Astrocyte (in vitro differentiated cells and primary cell): Measurements from ENCODE around the gene KIAA0040. TPM values are rescaled to one million over a fixed set of nuclear protein-coding genes. Genes with fewer than 3 reads are reported as not detected.

ENCODE experiments used
- DNase-seq: peaks from one replicate; pipeline ENCODE4 v3.0.0-alpha.2; 2010; ENCODE audit warnings: low read depth
- FAIRE-seq: peaks from 2 replicates; lab custom pipeline; 2011; peaks lifted over from hg19 to GRCh38; lab: Jason Lieb, UNC
- H2AFZ ChIP-seq: 2 replicates; pipeline ENCODE4 v1.6.0; 2012; ENCODE audit warnings: low read depth, low read length, inconsistent platforms
- H3K27ac ChIP-seq: 2 replicates; pipeline ENCODE4 v1.5.1; 2011; ENCODE audit warnings: low read depth, low read length, inconsistent platforms
- H3K27me3 ChIP-seq: 2 replicates; pipeline ENCODE4 v1.6.0; 2011; ENCODE audit warnings: low read length, inconsistent platforms; ENCODE audit not compliant: insufficient read depth
- H3K36me3 ChIP-seq: 2 replicates; pipeline ENCODE4 v1.5.1; 2011; ENCODE audit warnings: low read length, inconsistent platforms; ENCODE audit not compliant: insufficient read depth
- H3K4me1 ChIP-seq: 2 replicates; pipeline ENCODE4 v1.5.1; 2011; ENCODE audit warnings: low read length, inconsistent platforms; ENCODE audit not compliant: insufficient read depth
- H3K4me2 ChIP-seq: 2 replicates; pipeline ENCODE4 v1.6.0; 2012; ENCODE audit warnings: low read length, inconsistent platforms
- H3K4me3 ChIP-seq: 2 replicates; pipeline ENCODE4 v1.5.1; 2011; ENCODE audit warnings: low read depth, mild to moderate bottlenecking, low read length, inconsistent platforms; ENCODE audit not compliant: insufficient read depth
- H3K79me2 ChIP-seq: 2 replicates; pipeline ENCODE4 v1.6.0; 2012; ENCODE audit warnings: mild to moderate bottlenecking, low read length, inconsistent platforms; ENCODE audit not compliant: insufficient read depth
- H3K9ac ChIP-seq: 2 replicates; pipeline ENCODE4 v1.6.0; 2012; ENCODE audit warnings: mild to moderate bottlenecking, low read length, inconsistent platforms
- H3K9me3 ChIP-seq: 2 replicates; pipeline ENCODE4 v1.5.1; 2012; ENCODE audit warnings: low read depth, mild to moderate bottlenecking, low read length, inconsistent platforms; ENCODE audit not compliant: insufficient read depth
- H4K20me1 ChIP-seq: 2 replicates; pipeline ENCODE4 v1.6.0; 2012; ENCODE audit warnings: low read length, inconsistent platforms; ENCODE audit not compliant: insufficient read depth
- H3K27ac Mint-ChIP-seq: one replicate; pipeline ENCODE4 v1.8.0; 2021; ENCODE audit warnings: mild to moderate bottlenecking, mixed read lengths; ENCODE audit not compliant: unreplicated experiment
- H3K27me3 Mint-ChIP-seq: one replicate; pipeline ENCODE4 v1.8.0; 2021; ENCODE audit warnings: low read depth, mixed read lengths; ENCODE audit not compliant: unreplicated experiment
- H3K36me3 Mint-ChIP-seq: one replicate; pipeline ENCODE4 v1.8.0; 2021; ENCODE audit warnings: low read depth, mixed read lengths; ENCODE audit not compliant: unreplicated experiment
- H3K4me1 Mint-ChIP-seq: one replicate; pipeline ENCODE4 v1.8.0; 2021; ENCODE audit warnings: low read depth, mixed read lengths; ENCODE audit not compliant: unreplicated experiment
- H3K4me3 Mint-ChIP-seq: one replicate; pipeline ENCODE4 v1.8.0; 2021; ENCODE audit warnings: mild to moderate bottlenecking, moderate library complexity, mixed read lengths; ENCODE audit not compliant: unreplicated experiment
- H3K9me3 Mint-ChIP-seq: one replicate; pipeline ENCODE4 v1.8.0; 2021; ENCODE audit warnings: mild to moderate bottlenecking, mixed read lengths; ENCODE audit not compliant: unreplicated experiment
- EZH2 ChIP-seq: IDR thresholded peaks from 2 replicates; pipeline ENCODE4 v1.6.1; 2012; ENCODE audit warnings: mild to moderate bottlenecking, low read length, inconsistent platforms; ENCODE audit not compliant: insufficient read depth
- total RNA-seq: library from RNA; stranded (reverse); gene quantifications from 2 replicates; pipeline ENCODE4 v1.2.1, GENCODE V29; 2021
- TF ChIP-seq, protein P1 (sequence below): IDR thresholded peaks from 2 replicates; pipeline ENCODE4 v1.5.1; 2011; ENCODE audit warnings: low read depth, mild to moderate bottlenecking, inconsistent platforms, low read length, moderate library complexity; ENCODE audit not compliant: insufficient read depth

The KIAA0040 gene
- total RNA-seq, 1 donor from 2014 or later, result 5.0 TPM

DNA sequence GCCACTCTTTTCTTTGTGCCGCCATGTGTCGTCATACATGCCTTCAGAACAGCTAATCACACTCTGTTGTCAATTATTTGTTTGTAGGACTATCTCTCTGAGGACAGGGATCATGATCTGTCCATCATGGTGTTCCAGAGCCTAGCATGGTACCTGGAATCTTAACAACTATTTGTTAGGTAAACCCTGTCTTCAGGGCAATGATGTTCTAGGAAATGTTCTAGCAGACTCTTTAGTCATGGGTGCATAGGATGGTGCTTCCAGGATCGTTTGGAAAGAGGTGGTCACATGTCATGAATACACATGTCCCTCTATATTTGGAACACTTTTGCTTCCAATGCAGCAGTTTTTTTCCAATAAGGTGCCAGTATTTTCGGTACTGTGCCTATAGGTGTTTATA lies 18.2 kb upstream of the KIAA0040 start:
- no peaks in the 10 kb centered on the region for H3K27me3 Mint-ChIP-seq
- H3K4me2 ChIP-seq, result no peak overlapping the region
- no peak overlapping the region for H3K4me3 Mint-ChIP-seq
- no peaks in the 10 kb centered on the region for H3K36me3 ChIP-seq
- no peak overlapping the region for H3K27ac ChIP-seq
- no peaks in the 10 kb centered on the region for H3K4me1 ChIP-seq
- no peak overlapping the region for H3K4me3 ChIP-seq
- H3K36me3 Mint-ChIP-seq, result no peaks in the 10 kb centered on the region
- H3K9ac ChIP-seq, result no peak overlapping the region
- H3K79me2 ChIP-seq, result no peaks in the 10 kb centered on the region
- FAIRE-seq (no peak), DNase-seq (no peak)
- no peaks in the 10 kb centered on the region for H3K27me3 ChIP-seq
- H3K9me3 Mint-ChIP-seq, result peaks cover 3% of the 10 kb centered on the region
- no peaks in the 10 kb centered on the region for H4K20me1 ChIP-seq
- no peak for TF ChIP-seq EZH2
- TF ChIP-seq, protein P1, sequence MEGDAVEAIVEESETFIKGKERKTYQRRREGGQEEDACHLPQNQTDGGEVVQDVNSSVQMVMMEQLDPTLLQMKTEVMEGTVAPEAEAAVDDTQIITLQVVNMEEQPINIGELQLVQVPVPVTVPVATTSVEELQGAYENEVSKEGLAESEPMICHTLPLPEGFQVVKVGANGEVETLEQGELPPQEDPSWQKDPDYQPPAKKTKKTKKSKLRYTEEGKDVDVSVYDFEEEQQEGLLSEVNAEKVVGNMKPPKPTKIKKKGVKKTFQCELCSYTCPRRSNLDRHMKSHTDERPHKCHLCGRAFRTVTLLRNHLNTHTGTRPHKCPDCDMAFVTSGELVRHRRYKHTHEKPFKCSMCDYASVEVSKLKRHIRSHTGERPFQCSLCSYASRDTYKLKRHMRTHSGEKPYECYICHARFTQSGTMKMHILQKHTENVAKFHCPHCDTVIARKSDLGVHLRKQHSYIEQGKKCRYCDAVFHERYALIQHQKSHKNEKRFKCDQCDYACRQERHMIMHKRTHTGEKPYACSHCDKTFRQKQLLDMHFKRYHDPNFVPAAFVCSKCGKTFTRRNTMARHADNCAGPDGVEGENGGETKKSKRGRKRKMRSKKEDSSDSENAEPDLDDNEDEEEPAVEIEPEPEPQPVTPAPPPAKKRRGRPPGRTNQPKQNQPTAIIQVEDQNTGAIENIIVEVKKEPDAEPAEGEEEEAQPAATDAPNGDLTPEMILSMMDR, result no peak
- H3K4me1 Mint-ChIP-seq, result no peaks in the 10 kb centered on the region
- H3K27ac Mint-ChIP-seq, result no peak overlapping the region
- H3K9me3 ChIP-seq, result peaks cover 2% of the 10 kb centered on the region
- H2AFZ ChIP-seq, result no peak overlapping the region

DNA sequence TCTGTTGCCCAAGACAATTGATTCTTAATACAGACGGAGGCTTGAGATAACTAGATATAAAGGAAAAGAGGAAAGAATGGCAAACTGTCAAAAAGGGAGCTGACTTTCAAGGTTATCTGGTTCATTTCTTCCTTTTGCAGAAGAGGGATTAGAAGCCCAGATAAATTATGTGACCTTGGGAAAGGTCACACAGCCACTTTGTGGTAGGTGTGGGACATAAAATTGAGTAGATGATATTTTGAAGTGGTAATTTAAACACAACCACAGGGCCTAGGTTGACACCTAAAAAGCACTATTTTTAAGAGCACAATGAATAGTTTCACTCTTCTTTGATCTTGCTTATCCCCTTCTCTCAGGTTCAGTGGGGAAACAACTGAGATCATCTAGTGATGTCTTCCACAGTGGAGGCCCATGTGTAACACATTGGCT lies 16.9 kb upstream of the KIAA0040 start:
- TF ChIP-seq, protein P1, result no peak
- no peak for TF ChIP-seq EZH2
- peaks cover 3% of the 10 kb centered on the region for H3K9me3 Mint-ChIP-seq
- FAIRE-seq, result no peak

DNA sequence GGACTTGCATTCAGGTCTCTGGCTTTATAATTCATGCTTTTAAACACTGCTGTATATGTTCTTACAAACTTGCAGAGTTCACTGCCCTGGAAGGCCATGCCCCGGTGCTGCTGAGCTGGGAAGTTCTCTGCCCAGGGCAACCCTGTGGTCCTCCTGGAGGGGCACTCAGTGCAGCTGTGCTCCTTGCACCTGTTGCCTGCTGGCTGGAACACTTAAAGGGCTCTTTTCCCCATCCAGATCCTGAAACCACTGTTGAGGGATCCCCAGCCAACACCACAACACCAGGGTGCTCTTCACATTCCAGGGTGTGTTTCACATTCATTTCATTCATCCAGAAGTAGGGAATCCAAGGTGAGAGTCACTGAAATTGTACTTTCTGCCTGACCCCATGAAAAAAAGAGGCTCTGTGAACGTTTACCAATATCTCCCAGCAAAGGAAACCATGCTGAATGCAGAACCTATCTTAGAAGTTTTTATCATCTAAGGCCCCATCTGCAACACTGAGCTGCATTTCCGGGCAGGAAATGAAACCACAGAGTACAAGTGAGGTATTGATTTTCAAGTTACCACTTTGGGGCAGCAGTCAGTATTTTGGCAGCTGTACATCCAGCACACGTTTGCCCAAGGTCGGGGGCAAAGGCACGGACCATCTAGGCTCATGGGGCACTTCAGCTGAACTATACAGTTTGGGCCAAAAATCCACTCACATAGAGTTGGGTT lies 16.4 kb upstream of the KIAA0040 start:
- H3K9ac ChIP-seq, result no peak overlapping the region
- Mint-ChIP-seq H3K4me3 (no peak overlapping the region), H3K36me3 (no peaks in the 10 kb centered on the region), H3K27me3 (peaks cover 2% of the 10 kb centered on the region), H3K27ac (no peak overlapping the region), H3K9me3 (peaks cover 3% of the 10 kb centered on the region), H3K4me1 (no peaks in the 10 kb centered on the region)
- no peaks in the 10 kb centered on the region for H3K36me3 ChIP-seq
- no peak overlapping the region for H3K4me3 ChIP-seq
- DNase-seq (no peak), FAIRE-seq (no peak)
- H3K27me3 ChIP-seq, result no peaks in the 10 kb centered on the region
- TF ChIP-seq EZH2, result no peak
- TF ChIP-seq, protein P1, result no peak
- H3K27ac ChIP-seq, result no peak overlapping the region
- H4K20me1 ChIP-seq, result no peaks in the 10 kb centered on the region
- no peaks in the 10 kb centered on the region for H3K4me1 ChIP-seq
- H3K9me3 ChIP-seq, result no peaks in the 10 kb centered on the region
- no peaks in the 10 kb centered on the region for H3K79me2 ChIP-seq
- no peak overlapping the region for H3K4me2 ChIP-seq
- H2AFZ ChIP-seq, result no peak overlapping the region

More for the DNA sequence above, 16.9 kb upstream of the KIAA0040 start:
- no peaks in the 10 kb centered on the region for H3K4me1 ChIP-seq
- H3K27ac ChIP-seq, result no peak overlapping the region
- DNase-seq, result no peak
- no peak overlapping the region for H3K27ac Mint-ChIP-seq
- H3K36me3 ChIP-seq, result no peaks in the 10 kb centered on the region
- H2AFZ ChIP-seq, result no peak overlapping the region
- no peak overlapping the region for H3K4me2 ChIP-seq
- H3K9ac ChIP-seq, result no peak overlapping the region
- no peaks in the 10 kb centered on the region for H3K27me3 ChIP-seq
- no peaks in the 10 kb centered on the region for H3K79me2 ChIP-seq
- H3K27me3 Mint-ChIP-seq, result peaks cover 2% of the 10 kb centered on the region
- H3K4me3 Mint-ChIP-seq, result no peak overlapping the region
- H3K4me1 Mint-ChIP-seq, result no peaks in the 10 kb centered on the region
- no peaks in the 10 kb centered on the region for H3K36me3 Mint-ChIP-seq
- no peak overlapping the region for H3K4me3 ChIP-seq
- no peaks in the 10 kb centered on the region for H3K9me3 ChIP-seq
- no peaks in the 10 kb centered on the region for H4K20me1 ChIP-seq
